ENCODE data around the gene PPM1F. TPM values are rescaled to one million over a fixed set of nuclear protein-coding genes. Genes with fewer than 3 reads are reported as not detected.

The PPM1F gene
- polyA plus RNA-seq, 1 donor from 2014 or later = 28.3 TPM

DNA sequence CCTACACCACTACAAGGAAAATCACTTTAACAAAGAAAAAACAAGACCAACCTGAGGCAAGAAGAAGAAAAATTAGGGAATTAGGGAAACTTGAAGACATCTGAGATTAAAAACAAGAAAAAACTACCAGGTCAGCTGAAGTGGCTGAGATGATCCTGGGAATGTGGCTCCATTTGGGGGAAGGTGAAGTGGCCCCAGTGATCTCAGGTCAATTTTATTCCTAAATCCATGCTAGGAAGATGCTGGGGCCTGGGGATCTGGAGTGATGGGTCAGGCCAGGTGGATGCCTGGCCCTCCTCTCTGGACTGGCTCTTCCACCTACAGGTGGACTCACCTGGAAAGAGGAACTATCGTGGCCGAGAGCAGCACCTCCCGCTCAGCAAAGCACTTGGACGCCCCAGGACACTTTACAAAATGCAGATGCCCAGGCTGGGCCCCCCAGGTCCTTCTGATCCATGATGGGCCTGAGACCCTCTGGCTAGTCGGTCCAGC is 23.3 kb upstream of the PPM1F start:
- no peaks in the 10 kb centered on the region for H3K36me3 ChIP-seq (ENCODE audit: insufficient read depth, low read length)
- no peak for TF ChIP-seq EP300 (conservative IDR thresholded peaks at IDR 0.05; ENCODE audit: poor library complexity, severe bottlenecking)
- TF ChIP-seq, protein P1, sequence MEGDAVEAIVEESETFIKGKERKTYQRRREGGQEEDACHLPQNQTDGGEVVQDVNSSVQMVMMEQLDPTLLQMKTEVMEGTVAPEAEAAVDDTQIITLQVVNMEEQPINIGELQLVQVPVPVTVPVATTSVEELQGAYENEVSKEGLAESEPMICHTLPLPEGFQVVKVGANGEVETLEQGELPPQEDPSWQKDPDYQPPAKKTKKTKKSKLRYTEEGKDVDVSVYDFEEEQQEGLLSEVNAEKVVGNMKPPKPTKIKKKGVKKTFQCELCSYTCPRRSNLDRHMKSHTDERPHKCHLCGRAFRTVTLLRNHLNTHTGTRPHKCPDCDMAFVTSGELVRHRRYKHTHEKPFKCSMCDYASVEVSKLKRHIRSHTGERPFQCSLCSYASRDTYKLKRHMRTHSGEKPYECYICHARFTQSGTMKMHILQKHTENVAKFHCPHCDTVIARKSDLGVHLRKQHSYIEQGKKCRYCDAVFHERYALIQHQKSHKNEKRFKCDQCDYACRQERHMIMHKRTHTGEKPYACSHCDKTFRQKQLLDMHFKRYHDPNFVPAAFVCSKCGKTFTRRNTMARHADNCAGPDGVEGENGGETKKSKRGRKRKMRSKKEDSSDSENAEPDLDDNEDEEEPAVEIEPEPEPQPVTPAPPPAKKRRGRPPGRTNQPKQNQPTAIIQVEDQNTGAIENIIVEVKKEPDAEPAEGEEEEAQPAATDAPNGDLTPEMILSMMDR (IDR thresholded peaks at IDR 0.05; ENCODE audit: poor library complexity, severe bottlenecking) = no peak
- no peak for TF ChIP-seq MXI1 (conservative IDR thresholded peaks at IDR 0.05; ENCODE audit: poor library complexity, severe bottlenecking)
- TF ChIP-seq, protein P2, sequence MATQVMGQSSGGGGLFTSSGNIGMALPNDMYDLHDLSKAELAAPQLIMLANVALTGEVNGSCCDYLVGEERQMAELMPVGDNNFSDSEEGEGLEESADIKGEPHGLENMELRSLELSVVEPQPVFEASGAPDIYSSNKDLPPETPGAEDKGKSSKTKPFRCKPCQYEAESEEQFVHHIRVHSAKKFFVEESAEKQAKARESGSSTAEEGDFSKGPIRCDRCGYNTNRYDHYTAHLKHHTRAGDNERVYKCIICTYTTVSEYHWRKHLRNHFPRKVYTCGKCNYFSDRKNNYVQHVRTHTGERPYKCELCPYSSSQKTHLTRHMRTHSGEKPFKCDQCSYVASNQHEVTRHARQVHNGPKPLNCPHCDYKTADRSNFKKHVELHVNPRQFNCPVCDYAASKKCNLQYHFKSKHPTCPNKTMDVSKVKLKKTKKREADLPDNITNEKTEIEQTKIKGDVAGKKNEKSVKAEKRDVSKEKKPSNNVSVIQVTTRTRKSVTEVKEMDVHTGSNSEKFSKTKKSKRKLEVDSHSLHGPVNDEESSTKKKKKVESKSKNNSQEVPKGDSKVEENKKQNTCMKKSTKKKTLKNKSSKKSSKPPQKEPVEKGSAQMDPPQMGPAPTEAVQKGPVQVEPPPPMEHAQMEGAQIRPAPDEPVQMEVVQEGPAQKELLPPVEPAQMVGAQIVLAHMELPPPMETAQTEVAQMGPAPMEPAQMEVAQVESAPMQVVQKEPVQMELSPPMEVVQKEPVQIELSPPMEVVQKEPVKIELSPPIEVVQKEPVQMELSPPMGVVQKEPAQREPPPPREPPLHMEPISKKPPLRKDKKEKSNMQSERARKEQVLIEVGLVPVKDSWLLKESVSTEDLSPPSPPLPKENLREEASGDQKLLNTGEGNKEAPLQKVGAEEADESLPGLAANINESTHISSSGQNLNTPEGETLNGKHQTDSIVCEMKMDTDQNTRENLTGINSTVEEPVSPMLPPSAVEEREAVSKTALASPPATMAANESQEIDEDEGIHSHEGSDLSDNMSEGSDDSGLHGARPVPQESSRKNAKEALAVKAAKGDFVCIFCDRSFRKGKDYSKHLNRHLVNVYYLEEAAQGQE (IDR thresholded peaks at IDR 0.05; ENCODE audit: borderline replicate concordance) = no peak
- no peak for TF ChIP-seq SMC3 (conservative IDR thresholded peaks at IDR 0.05; ENCODE audit: poor library complexity)
- no peak for TF ChIP-seq TAF1 (IDR thresholded peaks at IDR 0.05; ENCODE audit: low read depth)
- no peak for TF ChIP-seq EZH2 (IDR thresholded peaks at IDR 0.05; ENCODE audit: borderline replicate concordance, insufficient read depth, low read length, poor library complexity, severe bottlenecking)
- TF ChIP-seq POLR2AphosphoS5 (IDR thresholded peaks at IDR 0.05) = no peak
- no peak for TF ChIP-seq RAD21 (conservative IDR thresholded peaks at IDR 0.05)
- H3K79me2 ChIP-seq (replicated peaks; ENCODE audit: insufficient read depth, low read length) = peaks cover 3% of the 10 kb centered on the region
- H3F3A ChIP-seq (ENCODE audit: insufficient read depth, low read length, poor library complexity, severe bottlenecking) = no peaks in the 10 kb centered on the region
- no peaks in the 10 kb centered on the region for H3K9me2 ChIP-seq (ENCODE audit: insufficient read depth, low read length)
- no peak overlapping the region for H3K4me2 ChIP-seq (ENCODE audit: low read length)
- H3K27me3 ChIP-seq (ENCODE audit: insufficient read depth, low read depth, low read length) = no peaks in the 10 kb centered on the region
- H3K4me3 ChIP-seq (ENCODE audit: low read length) = no peak overlapping the region
- H3K27ac ChIP-seq (ENCODE audit: low read length) = no peak overlapping the region
- no peak overlapping the region for H2AFZ ChIP-seq (ENCODE audit: low read depth, low read length)
- H3K9ac ChIP-seq (ENCODE audit: low read length) = no peak overlapping the region
- no peaks in the 10 kb centered on the region for H4K20me1 ChIP-seq (ENCODE audit: insufficient read depth)
- H3K9me3 ChIP-seq (ENCODE audit: low read length) = no peaks in the 10 kb centered on the region

DNA sequence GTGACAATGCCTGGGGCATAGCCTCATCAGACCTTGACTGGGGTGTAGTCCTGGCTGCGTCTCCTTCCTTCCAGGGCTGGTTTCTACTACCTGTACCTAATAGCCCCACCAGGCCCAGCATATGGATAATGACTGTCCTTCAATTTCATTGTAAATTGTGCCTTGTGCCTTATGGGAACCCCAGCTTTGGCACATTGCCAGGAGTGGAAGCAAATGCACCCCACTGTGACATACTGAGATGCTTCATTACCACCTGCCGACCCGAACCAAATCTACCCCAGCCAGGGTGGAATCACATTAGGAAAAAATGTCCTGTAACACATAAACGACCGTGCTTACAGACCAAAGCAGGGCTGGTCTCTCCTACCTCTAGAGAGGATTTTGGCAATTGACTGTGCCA is 22.6 kb upstream of the PPM1F start:
- Histone ChIP-seq H3K36me3 (ENCODE audit: insufficient read depth, low read length) (no peaks in the 10 kb centered on the region), H3K4me2 (ENCODE audit: low read length) (no peak overlapping the region), H3K9me2 (ENCODE audit: insufficient read depth, low read length) (no peaks in the 10 kb centered on the region), H3F3A (ENCODE audit: insufficient read depth, low read length, poor library complexity, severe bottlenecking) (no peaks in the 10 kb centered on the region), H2AFZ (ENCODE audit: low read depth, low read length) (no peak overlapping the region), H3K27me3 (ENCODE audit: insufficient read depth, low read depth, low read length) (no peaks in the 10 kb centered on the region), H3K79me2 (replicated peaks; ENCODE audit: insufficient read depth, low read length) (peaks cover 3% of the 10 kb centered on the region), H4K20me1 (ENCODE audit: insufficient read depth) (no peaks in the 10 kb centered on the region), H3K4me3 (ENCODE audit: low read length) (no peak overlapping the region), H3K9me3 (ENCODE audit: low read length) (no peaks in the 10 kb centered on the region), H3K9ac (ENCODE audit: low read length) (no peak overlapping the region), H3K27ac (ENCODE audit: low read length) (no peak overlapping the region)
- TF ChIP-seq RAD21 (conservative IDR thresholded peaks at IDR 0.05) (no peak), MXI1 (conservative IDR thresholded peaks at IDR 0.05; ENCODE audit: poor library complexity, severe bottlenecking) (no peak), TAF1 (IDR thresholded peaks at IDR 0.05; ENCODE audit: low read depth) (no peak), POLR2AphosphoS5 (IDR thresholded peaks at IDR 0.05) (no peak), EZH2 (IDR thresholded peaks at IDR 0.05; ENCODE audit: borderline replicate concordance, insufficient read depth, low read length, poor library complexity, severe bottlenecking) (no peak), EP300 (conservative IDR thresholded peaks at IDR 0.05; ENCODE audit: poor library complexity, severe bottlenecking) (no peak), SMC3 (conservative IDR thresholded peaks at IDR 0.05; ENCODE audit: poor library complexity) (no peak)
- TF ChIP-seq, protein P1 (IDR thresholded peaks at IDR 0.05; ENCODE audit: poor library complexity, severe bottlenecking) = no peak
- TF ChIP-seq, protein P2 (IDR thresholded peaks at IDR 0.05; ENCODE audit: borderline replicate concordance) = no peak

Measured in neural cell (in vitro differentiated cells).